Body of pancreas (tissue), 2 donors: ENCODE results near the gene MGP. TPM values are rescaled to one million over a fixed set of nuclear protein-coding genes. Genes with fewer than 3 reads are reported as not detected.

Source experiments
- total RNA-seq, 2 donors: library from RNA; depleted of rRNA; stranded (reverse); fragments of >200 nt; gene quantifications; one replicate each; pipeline ENCODE4 v1.1.0, GENCODE V29; 2016

MGP gene
- total RNA-seq, 2 donors from 2014 or later, result 162 to 228 TPM

Other genes with a start within 250 kb of the MGP start
- gene GUCY2C, start 189.3 kb downstream of the MGP start, total RNA-seq, result not detected
- 10 to 100 TPM in 1 of 2 donors, 1 to 10 TPM in 1; 8.6 to 14.8 TPM for gene WBP11, start 82.4 kb downstream of the MGP start, total RNA-seq
- 1 to 10 TPM in 1 of 2 donors, not detected in 1; 1.8 TPM for gene C12orf60, start 82.2 kb downstream of the MGP start, total RNA-seq
- gene SMCO3, start 71.7 kb downstream of the MGP start, total RNA-seq, result 1 to 10 TPM; 1.3 to 4.3 TPM
- gene ART4, start 42.3 kb downstream of the MGP start, total RNA-seq, result 1 to 10 TPM; 1.3 to 3.1 TPM
- 100 to 1,000 TPM in 1 of 2 donors, 10 to 100 TPM in 1; 79.1 to 131 TPM for gene ERP27, start 52.7 kb upstream of the MGP start, total RNA-seq
- 10 to 100 TPM; 19.8 to 36.6 TPM for gene ARHGDIB, start 75.7 kb upstream of the MGP start, total RNA-seq
- gene PDE6H, start 87.2 kb upstream of the MGP start, total RNA-seq, result not detected